ENCODE data around the gene MCIDAS. TPM values are rescaled to one million over a fixed set of nuclear protein-coding genes. Genes with fewer than 3 reads are reported as not detected.
A peak's percentile ranks its signal among the peaks of the same experiment; 100 is the strongest.

MCIDAS gene
- total and polyA plus RNA-seq, 4 donors = not detected

GRCh38 chr5:55231919-55232270 is 4.8 kb upstream of the MCIDAS start:
- WGBS = 5% methylated on average over 11 of the region's 11 CpGs
- peak overlapping the region in 1 of 3 donors; percentile 49 for H3K4me3 ChIP-seq (ENCODE audit: low read depth in 1 of 3, low read length in 3 of 3)

More at GRCh38 chr5:55231919-55232270, 4.8 kb upstream of the MCIDAS start:
- Histone ChIP-seq H3K27ac (ENCODE audit: low read depth in 1 of 2, low read length in 2 of 2) (no peak overlapping the region), H3K9ac (ENCODE audit: low read depth in 1 of 2, low read length in 2 of 2) (no peak overlapping the region), H3K9me3 (ENCODE audit: control insufficient read depth in 4 of 4, low read length in 3 of 4) (peaks cover 0 to 2% (median 0%) of the 10 kb centered on the region in 4 donors), H3K36me3 (ENCODE audit: control insufficient read depth in 4 of 4, insufficient read depth in 3 of 4, low read depth in 1 of 4, low read length in 3 of 4) (no peaks in the 10 kb centered on the region), H3K27me3 (ENCODE audit: control insufficient read depth in 4 of 4, insufficient read depth in 4 of 4, low read length in 3 of 4) (peaks cover 0 to 34% (median 15%) of the 10 kb centered on the region in 4 donors), H3K4me1 (ENCODE audit: control insufficient read depth in 4 of 4, insufficient read depth in 4 of 4, low read length in 3 of 4) (peaks cover 18 to 47% (median 37%) of the 10 kb centered on the region in 4 donors)
- no peak for DNase-seq (ENCODE audit: low spot score)
- no peak for TF ChIP-seq MAX (IDR thresholded peaks at IDR 0.05)
- TF ChIP-seq RAD21 (IDR thresholded peaks at IDR 0.05) = no peak
- TF ChIP-seq REST (IDR thresholded peaks at IDR 0.05) = no peak
- TF ChIP-seq CTCF (IDR thresholded peaks at IDR 0.05; ENCODE audit: low read depth, low read length, missing input control) = no peak
- no peak for TF ChIP-seq HNF4A (conservative IDR thresholded peaks at IDR 0.05)
- no peak for TF ChIP-seq EGR1 (IDR thresholded peaks at IDR 0.05; ENCODE audit: low read depth in 2 of 2)
- no peak for TF ChIP-seq JUND (IDR thresholded peaks at IDR 0.05)
- no peak for TF ChIP-seq ATF3 (IDR thresholded peaks at IDR 0.05)
- TF ChIP-seq YY1 (IDR thresholded peaks at IDR 0.05) = no peak
- TF ChIP-seq NR2F2 (IDR thresholded peaks at IDR 0.05) = no peak
- no peak for TF ChIP-seq RXRA (IDR thresholded peaks at IDR 0.05)

All from liver (tissue), 9 donors.